ENCODE measurements around the gene PPP1R3G. TPM values are rescaled to one million over a fixed set of nuclear protein-coding genes. Genes with fewer than 3 reads are reported as not detected.

The PPP1R3G gene
- total RNA-seq, 1 donor from 2014 or later: 0.05 TPM

Other genes starting within 250 kb of the PPP1R3G start
- 14.2 and 16.4 TPM in 2 replicates for gene RPP40, start 81.3 kb upstream of the PPP1R3G start, total RNA-seq
- 49.4 and 50.3 TPM in 2 replicates for gene LYRM4, start 175.6 kb downstream of the PPP1R3G start, total RNA-seq
- gene FARS2, start 176.2 kb downstream of the PPP1R3G start, total RNA-seq: 21.5 and 24.7 TPM in 2 replicates